HCEC 1CT (cell line): ENCODE results near the gene ZFYVE28.

Source experiments
- DNase-seq: peaks from one replicate; pipeline ENCODE4 v3.0.0-alpha.2; 2017

Gene ZFYVE28

GRCh38 chr4:2256156-2256731, 162.2 kb downstream of the ZFYVE28 start:
- DNase-seq = no peak

- no peak for DNase-seq
These were observed 162.8 kb downstream of the ZFYVE28 start for GRCh38 chr4:2255501-2256155.

- no peak for DNase-seq
These were observed 163.6 kb downstream of the ZFYVE28 start for GRCh38 chr4:2254665-2255500.

GRCh38 chr4:2253160-2254084, 165.0 kb downstream of the ZFYVE28 start:
- DNase-seq = no peak

DNA sequence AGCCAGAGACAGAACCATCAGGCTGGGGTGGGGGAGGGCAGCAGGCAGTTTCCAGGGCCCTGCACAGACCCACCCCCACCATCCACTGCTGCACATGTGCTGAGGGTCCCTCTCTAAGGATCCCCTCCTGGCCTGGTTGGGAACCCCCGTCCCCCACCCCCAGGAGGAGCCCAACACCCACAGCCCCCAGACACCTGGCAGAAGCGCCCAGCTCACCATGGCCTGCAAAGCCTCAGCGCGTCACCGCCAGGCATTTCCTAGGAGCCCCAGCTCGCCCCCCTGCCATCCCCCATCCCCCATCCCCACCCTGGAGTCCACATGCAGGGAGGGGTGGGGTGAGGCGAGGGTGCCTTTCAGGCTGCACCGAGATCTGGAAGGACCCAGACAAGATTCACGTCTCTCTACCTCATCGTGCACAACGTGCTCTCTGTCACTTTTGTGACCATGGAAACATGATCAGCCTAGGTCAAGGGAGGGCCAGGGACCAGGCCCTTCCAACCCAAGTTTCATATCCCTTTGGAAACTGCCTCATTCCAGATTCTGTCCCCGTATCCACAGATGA, 165.8 kb downstream of the ZFYVE28 start:
- no peak for DNase-seq

- no peak for DNase-seq
These were observed 166.5 kb downstream of the ZFYVE28 start for GRCh38 chr4:2251795-2252529.

DNA sequence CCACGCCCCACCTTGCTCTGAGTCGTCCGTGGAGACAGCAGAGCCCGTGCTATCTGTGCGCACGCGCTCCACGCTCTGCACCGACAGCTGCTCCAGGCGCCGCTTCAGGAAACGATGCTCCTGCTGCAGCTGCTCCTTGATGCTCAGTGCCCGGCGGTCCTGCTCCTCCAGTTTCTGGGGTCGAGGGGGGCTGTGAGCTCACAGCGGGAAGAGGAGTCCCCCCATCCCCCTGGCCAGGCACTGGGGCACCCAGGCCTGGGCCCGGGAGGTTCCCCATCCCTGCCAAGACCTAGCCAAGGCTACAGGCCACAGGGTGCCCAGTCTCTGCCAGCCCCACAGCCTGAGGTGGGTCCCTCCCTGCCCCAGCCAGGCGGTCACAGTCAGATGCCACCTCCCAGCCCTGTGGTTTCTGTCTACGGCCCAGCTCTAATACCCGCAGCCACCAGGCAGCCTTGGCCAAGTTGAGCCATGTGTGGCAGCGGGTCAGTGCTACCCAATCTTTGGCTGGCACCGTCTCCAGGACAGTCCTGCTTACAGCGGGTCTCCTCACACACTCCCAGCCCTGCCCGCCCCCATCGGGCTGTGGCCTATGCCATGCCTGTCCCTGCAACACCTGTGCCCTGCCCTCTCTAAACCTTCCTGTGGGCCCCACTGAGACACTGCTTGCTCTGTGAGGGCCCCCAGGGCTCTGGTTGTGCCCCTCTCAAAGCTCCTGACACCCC, 167.2 kb downstream of the ZFYVE28 start:
- no peak for DNase-seq

- DNase-seq = no peak
These were observed 167.9 kb downstream of the ZFYVE28 start for GRCh38 chr4:2250357-2251072.

DNA sequence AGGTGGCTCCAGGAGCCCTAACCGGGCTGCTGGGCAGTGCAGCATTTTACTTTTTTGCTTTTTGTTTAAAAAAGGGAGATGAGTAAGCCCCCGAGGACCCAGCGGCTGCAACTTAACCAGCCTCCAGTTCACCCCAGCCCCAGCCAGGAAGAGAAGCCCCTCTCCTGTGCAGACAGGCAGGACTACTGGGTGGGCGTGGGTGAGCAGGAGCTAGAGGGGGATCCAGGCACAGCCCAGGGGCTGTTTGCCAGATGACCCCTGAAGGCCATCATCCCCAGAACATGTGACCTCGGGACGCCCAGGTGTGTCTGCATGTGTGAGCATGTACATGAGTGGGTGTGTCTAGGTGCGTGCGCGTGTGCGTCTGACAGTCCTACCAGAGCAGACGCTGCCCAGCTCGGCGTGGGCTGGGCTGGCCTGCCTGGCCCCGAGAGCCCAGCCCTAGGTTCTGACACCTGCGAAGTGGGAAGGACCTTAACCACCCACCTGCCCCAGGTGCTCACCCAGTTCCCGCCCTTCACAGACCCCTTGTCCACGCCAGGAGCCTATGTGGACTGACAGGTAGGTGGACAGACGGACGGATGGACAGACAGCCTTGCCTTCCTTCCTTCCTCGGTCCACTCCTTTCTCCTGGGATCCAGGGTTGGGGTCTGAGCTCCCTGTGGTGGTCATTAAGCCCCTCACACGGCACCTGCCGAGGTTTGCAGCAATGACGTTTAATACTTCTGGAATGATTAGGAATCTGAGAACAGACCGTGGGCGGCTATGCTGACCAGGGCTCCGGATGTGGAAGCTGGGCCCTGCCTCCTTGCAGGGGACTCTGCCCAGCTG, 168.7 kb downstream of the ZFYVE28 start:
- no peak for DNase-seq

GRCh38 chr4:2248821-2249261, 169.6 kb downstream of the ZFYVE28 start:
- no peak for DNase-seq

- no peak for DNase-seq
These were observed 170.2 kb downstream of the ZFYVE28 start for GRCh38 chr4:2248044-2248780.

DNA sequence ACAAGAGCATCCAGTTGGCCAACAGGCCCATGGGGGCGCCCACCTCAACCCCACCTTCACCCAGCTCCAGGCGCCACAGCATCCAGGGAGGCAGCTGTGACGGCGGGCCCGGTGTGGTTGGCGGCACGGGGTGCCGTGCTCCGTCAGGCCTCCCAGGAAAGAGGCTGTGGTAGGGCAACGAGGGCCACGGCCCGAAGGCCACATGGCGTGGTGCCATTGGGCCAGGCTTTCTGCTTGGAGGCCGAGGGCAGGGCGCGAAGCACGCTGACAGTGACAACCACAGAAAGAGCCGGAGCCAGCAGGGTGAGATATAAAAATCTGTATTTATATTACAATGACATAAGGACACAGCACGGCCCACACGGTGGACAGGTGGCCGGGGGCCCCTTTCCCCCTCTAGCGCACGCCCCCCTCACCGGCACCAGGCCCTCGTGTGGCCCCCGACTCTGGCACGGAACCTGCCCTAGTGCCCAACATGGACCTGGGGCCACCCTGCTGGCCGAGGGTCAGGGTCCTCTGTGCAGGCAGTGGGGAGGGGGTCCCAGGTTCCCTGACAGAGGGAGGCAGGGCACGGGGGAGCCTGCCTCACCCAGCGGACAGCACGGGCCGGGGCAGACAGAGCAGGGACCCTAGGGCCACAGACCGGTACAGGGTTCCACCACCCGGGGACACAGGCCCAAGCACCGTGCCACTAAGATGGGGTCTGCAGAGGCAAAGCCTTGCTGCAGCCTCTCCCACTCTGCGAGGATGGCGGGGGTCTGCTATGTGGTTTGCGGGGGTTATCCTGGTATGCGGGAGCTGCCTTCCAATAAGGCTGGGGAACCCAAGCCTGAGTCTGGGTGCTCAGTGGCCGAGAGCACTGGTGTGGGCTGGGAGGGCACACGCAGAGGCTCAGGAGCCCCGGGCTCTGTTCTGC, 171.1 kb downstream of the ZFYVE28 start:
- no peak for DNase-seq

GRCh38 chr4:2246384-2247127, 171.9 kb downstream of the ZFYVE28 start:
- no peak for DNase-seq

GRCh38 chr4:2245787-2246275, 172.6 kb downstream of the ZFYVE28 start:
- no peak for DNase-seq

- DNase-seq = no peak
These were observed 173.2 kb downstream of the ZFYVE28 start for GRCh38 chr4:2245057-2245786.
